Cardiac fibroblast (primary cell): Measurements from ENCODE around the gene VCAN.

Experiments
- DNase-seq, 2 donors: peaks; one replicate each; pipeline versions ENCODE4 v3.0.0 to v3.0.0-alpha.2; 2010; ENCODE audit warnings: low read depth in 2 of 2
- H3K4me3 ChIP-seq, 2 donors: replicated peaks in 1 of 2; 1 replicate in 1 of 2; 2 replicates in 1 of 2; pipeline ENCODE4 v1.5.1; 2011; ENCODE audit warnings: low read depth in 2 of 2, low read length in 2 of 2, mild to moderate bottlenecking in 2 of 2, moderate library complexity in 1 of 2
- CTCF ChIP-seq: IDR thresholded peaks from one replicate; pipeline ENCODE4 v1.5.1; 2011; ENCODE audit warnings: low read depth, mild to moderate bottlenecking, low read length, inconsistent platforms

Gene VCAN

GRCh38 chr5:83568186-83568585 lies 96.6 kb downstream of the VCAN start:
- no peak overlapping the region for H3K4me3 ChIP-seq
- TF ChIP-seq CTCF: no peak
- peak; percentile 94 to 96 for DNase-seq

GRCh38 chr5:83570916-83571315 lies 99.4 kb downstream of the VCAN start:
- peak in 1 of 2 donors; percentile 81 for DNase-seq
- no peak for TF ChIP-seq CTCF
- H3K4me3 ChIP-seq: no peak overlapping the region

GRCh38 chr5:83572271-83572670 lies 100.7 kb downstream of the VCAN start:
- H3K4me3 ChIP-seq: no peak overlapping the region
- DNase-seq: no peak

GRCh38 chr5:83576341-83576740 lies 104.8 kb downstream of the VCAN start:
- H3K4me3 ChIP-seq: no peak overlapping the region
- peak; percentile 43 to 55 for DNase-seq
- no peak for TF ChIP-seq CTCF

More at GRCh38 chr5:83572271-83572670, 100.7 kb downstream of the VCAN start:
- TF ChIP-seq CTCF: no peak

GRCh38 chr5:83577036-83577636 lies 105.6 kb downstream of the VCAN start:
- no peak for TF ChIP-seq CTCF
- peak; percentile 67 to 83 for DNase-seq
- H3K4me3 ChIP-seq: no peak overlapping the region

- no peak overlapping the region for H3K4me3 ChIP-seq
- no peak for TF ChIP-seq CTCF
- peak; percentile 53 to 69 for DNase-seq
Observed at GRCh38 chr5:83583859-83584258, 112.3 kb downstream of the VCAN start.
